HK-2 (cell line): ENCODE measurements around the gene MAK.
"Not testable (repeated sequence)": the region's sequence is repeated elsewhere in the genome, so short reads cannot be mapped to it uniquely, and the experiment has no call there.

Experiments
- DNase-seq: peaks from one replicate; pipeline ENCODE4 v3.0.0-alpha.2; 2018; ENCODE audit not compliant: unreplicated experiment

Gene MAK

DNA sequence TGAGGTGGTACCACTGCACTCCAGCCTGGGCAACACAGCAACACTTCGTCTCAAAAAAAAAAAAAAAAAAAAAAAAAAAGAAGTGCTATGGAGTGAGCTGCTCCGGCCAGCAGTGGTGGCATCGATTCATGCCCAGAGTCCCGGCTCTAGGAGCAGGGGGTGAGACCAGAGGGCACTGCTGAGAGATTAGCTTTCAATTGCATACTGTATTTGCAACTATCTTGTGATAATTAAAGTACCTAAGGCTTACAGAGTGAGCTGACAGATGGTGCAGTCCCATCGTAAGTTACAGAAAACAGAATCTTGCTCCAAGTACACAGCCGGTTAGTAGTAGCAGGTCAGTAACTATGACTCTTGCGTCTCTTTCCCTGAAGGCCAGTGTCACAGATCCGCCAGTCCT, 59.3 kb downstream of the MAK start:
- no peak for DNase-seq

DNA sequence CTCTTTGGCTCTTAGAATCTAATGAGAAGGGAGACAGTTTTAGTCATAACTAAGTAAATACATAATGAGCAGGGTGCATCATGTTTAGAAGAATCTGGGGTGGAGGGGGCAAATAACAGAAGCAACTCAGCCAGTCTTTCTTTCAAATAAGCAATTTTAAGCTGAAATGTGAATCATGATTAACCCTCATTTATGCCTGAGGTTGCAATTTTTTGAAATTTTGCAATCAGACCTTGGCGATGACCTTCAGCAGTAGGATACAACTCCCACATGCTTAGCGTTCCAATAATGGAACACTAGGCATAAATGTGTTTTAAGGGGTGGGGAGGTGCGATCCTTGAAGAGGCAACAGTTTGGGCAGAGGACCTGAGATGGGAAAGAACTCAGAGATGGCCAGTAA, 60.1 kb downstream of the MAK start:
- no peak for DNase-seq

DNA sequence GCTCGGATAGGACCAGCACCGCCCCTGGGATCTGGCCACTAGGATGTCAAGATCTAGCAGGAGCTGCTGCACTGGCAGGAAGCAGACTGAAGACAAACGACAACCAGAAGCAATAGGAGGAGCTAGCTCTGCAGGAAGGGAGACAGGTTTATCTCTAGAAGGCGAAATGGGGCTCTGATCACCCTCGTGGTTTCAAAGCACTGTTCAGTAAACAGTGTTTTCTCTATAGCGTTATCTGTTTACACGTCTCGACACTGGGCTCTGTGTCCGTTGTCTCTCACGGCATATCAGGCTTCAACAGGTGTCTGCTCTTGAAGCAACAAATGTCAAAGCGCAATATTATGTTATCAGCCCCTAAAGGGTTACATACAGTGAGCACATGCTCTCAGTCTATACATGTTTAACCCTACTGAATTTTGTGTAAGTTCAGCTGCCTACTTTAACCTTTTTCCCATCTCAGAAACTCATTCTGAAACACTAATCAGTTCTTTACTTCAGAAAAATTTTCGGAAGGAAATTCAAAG, 66.9 kb downstream of the MAK start:
- DNase-seq, result no peak

DNA sequence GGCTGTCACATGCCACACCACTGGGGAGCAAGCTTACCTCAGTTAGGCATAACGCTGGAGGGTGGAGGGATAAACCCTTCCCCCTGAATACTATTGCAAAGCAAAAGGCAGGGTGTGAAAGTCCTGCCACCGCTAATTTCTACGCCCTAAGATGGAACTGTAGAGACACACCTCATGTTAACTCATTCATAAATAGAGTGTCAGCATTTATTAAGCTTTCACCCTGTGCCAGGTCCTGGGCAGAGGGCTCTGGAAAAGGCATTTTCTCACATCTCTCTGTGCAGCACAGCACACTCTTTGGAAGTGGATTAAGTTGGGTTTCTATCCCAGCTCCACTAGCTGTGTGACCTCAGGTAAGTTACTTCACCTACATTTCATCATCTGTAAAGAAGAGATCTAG, 68.9 kb downstream of the MAK start:
- no peak for DNase-seq

DNA sequence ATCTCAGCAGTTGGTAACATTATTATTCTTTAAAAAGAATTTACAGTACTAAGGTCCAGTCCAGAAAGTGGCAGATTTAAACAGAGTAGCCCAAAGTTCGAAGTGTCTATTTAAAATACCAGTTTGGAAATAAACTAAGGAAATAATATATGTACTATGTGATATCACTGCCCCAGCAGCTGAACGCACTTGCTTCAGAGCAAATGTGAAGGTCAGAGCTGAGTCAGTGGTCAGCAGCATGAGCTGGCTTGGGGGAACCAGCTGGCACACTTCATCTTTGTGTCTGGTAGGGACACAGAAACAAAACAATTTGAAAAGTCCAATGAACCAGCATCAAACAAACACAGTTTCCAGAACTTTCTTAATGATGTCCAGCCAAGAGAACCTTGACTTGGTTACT, 75.3 kb downstream of the MAK start:
- DNase-seq, result no peak

DNA sequence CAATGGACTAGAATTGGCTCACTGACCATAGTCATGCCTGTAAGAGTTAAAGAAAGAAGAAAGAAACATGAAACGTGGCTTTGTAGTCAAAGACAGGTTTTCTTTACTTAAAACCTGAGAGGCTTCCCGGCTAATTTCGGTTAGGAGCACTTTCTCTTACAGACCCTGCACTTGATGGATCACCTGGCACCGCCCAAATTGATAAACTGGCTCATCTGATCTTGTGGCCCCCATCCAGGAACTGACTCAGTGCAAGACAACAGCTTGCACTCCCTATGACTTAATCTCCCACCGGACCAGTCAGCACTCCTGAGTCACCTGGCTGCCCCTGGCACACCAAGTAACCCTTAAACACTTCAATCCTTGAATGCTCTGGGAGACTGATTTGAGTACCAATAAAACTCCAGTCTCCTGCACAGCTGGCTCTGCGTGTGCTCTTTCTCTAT, 78.4 kb downstream of the MAK start:
- peak; percentile 82 for DNase-seq

DNA sequence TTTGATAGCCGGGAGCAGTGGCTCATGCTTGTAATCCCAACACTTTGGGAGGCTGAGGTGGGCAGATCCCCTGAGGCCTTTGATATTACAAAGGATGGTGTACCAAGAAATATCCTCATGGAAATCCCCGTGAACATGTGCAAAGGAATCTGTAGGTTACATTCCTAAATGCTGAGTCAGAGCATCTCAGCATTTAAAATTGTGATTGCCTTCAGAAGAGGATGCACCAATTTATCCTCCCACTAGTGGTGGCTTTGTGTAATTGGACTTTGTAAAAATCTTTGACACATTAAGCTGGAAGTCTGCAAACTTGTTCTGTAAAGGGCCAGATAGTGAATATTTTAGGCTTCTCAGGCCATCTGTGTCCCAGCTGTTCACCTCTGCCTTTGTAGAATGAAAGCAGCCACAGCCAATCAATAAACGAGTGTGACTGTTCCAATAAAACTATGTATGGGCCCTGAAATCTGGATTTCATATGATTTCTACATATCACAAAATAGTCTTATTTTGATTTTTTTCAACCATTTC, 79.0 kb downstream of the MAK start:
- DNase-seq, result peak; percentile 52

DNA sequence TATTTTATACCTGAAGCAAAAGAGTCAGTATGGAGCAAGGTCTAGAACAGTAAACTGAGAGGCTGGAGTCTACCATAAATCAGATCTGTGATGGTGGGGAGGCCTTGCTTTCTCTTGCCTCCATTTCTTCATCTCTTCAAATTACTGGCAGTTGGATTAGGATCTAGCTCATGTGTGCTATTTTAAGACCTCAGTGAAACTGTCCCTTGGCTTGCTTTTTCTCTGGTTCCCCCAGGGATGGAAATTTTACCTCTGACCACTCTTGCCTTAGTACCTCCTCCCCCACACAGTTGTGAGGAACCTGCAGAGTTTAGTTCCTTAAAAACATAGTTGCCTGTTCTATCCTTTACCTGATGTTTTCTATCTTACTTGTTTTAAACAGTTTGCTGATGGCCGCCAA, 82.3 kb downstream of the MAK start:
- no peak for DNase-seq

DNA sequence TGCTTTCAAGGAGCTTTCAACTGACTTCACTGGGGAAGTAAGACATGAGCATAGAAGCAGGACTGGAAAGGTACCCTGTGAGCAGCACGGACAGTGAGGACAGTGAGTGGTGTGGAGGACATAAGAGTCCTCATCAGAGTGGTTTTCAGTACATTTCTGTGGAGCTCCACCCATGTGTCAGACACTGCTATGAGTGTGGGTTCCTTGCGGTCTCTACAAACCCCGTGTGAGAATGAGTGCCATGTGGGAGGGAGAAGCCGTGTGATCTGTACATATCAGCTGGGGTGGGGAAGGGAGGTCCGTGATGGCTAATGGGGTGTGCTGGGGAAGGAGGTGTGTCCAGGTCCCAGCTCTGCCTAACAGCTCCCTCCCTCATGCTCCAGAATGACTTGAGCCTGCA, 86.6 kb downstream of the MAK start:
- not testable (repeated sequence) for DNase-seq

DNA sequence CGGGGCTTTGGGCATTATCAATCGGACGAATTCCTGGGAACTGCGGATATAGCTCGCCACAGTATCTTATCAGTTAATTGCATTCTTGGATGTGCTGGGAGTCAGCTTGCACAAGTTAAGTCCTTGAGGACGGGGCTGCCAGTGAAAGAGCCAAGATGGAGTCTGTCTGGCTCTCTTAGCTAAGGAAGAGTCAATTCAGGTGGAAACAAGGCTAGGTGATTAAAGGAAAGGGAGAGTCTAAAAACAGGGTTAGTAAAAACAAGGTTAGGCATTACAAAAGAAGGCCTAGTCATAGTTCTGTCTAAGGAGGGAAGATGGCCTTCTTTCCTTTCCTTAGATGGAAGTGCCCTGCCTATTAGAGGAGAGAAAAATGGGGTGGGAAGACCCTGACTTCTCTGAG, 87.8 kb downstream of the MAK start:
- not testable (repeated sequence) for DNase-seq

DNA sequence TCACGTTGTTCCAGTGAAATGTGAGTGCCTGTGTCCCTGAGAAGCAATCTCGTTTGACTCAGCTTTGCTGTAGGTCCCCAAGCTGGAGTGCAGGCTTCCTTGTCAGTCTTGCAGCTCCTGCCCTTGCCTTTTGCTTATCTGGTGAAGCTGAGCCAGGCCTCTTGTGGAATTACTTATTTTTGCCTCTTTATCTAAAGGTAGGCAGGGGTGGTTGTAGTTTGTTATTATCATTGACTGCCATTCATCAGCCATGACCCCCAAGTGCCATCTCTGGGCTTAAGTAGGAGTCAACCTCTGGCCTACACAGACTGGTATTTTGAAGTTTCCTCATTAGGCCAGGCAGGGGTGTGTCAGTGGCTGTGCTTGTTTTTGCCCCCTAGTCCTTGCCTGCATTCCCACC, 88.6 kb downstream of the MAK start:
- no peak for DNase-seq

DNA sequence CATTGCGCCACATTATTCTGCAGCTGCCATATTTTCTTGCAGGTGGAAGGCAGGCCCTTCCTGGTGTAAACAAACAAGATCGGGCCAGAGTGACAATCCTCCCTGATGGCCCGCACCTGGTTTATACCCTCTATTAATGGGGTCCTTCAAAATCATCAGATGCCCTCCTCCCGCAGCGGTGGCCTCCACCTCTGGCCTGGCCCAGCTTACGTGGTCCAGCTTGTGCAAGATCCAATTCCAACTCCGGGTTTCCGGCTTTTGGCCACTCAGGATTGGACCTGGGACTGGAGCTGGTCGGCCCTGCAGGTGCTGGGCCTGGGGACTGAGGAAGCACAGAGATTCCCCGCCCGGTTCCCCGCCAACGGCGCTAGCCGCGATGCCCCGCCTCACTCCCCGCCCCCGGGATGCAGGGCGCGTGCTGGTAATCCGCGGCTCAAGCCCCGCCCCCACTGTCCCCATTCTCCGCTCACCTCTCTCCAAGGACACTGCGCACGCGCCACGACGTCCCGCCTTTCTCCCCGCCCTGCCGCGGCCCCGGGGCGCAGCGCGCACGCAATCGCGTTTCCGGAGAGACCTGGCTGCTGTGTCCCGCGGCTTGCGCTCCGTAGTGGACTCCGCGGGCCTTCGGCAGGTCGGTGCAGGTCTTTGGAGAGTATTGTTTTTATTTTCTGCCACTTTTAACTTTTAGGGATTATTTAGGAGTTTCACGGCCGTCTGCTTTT, 90.9 kb downstream of the MAK start, which contains the start of gene TMEM14B:
Gene TMEM14B (plus strand): TSS at position 555 of the 722 bp plus-strand sequence. CDS start 1,441 bp downstream, outside the sequence.
- peak; percentile 99 for DNase-seq

DNA sequence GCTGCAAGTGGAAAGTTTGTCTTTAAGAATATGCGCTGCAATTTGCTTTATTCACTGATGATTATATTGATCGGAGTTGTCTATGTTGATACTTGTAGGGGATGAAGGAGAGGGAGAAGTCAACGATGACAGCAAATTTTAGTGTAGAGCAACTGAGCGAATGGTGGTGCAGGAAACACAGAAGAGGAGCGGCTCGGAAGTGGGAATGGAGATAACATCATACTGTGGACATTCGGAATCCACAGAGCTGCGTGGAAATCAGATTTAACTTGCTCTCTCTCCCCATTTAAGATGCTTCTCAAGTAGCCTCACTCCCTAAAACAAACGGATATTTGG, 91.5 kb downstream of the MAK start:
- DNase-seq, result no peak

DNA sequence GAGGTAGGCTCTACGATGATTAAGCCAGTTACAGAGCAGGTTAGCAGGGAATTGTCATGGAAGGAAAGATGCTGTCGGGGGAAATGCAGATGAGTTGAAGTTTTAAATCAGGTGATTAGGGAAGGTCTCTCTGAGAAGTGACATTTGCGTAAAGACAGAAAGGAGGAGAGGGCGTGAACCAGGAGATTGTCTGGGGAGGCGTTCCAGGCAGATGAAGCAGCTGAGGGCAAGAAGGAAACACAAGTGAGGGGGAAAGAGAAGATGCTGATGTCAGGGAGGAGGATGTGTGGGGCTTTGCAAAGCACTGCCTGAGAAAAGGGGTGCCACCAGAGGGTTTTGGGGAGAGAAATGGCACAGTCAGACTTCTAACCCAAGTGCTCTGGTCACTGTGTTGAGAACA, 93.2 kb downstream of the MAK start:
- no peak for DNase-seq

DNA sequence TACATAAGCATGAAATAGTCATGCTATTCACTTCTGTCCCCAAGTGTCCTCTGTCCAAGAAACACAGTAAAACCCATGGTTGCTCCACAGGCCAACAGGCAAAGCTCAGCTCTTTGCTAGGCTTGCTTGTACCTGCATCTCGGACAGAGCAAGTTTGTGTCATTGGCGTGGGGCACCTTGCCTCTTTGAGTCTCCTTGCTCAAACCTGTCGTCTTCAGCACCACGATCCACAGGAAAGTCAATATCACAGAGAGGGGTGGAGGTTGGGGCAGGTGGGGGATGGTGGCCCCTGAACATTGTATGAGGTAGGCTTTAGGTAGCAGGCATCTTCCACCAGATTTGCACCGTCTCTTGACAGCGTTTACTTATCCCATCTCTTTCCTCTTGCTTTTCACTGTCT, 94.8 kb downstream of the MAK start:
- DNase-seq, result no peak

DNA sequence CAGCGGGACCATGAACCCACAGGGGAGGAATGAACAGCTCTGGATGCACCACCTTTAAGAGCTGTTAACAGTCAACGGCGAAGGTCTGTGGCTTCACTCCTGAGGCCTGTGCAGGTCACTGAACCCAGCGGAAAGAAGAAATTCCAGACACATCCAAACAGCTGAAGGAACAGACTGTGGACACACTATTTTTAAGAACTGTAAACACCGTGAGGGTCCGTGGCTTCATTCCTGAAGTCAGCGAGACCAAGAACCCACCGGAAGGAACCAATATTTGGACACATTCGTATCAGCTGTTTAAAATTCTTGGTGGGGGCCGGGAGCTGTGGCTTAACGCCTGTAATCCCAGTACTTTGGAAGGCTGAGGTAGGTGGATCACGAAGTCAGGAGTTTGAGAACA, 96.1 kb downstream of the MAK start:
- DNase-seq, result no peak

DNA sequence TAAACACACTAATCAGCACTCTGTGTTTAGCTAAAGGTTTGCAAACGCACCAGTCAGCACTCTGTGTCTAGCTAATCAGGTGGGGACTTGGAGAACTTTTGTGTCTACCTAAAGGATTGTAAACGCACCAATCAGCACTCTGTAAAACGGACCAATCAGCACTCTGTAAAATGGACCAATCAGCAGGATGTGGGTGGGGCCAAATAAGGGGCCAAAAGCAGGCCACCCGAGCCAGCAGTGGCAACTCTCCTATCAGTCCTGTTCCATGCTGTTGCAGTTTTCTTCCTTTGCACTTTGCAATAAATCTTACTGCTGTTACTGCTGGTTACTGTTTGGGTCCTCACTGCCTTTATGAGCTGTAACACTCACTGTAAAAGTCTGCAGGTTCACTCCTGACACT, 96.7 kb downstream of the MAK start:
- not testable (repeated sequence) for DNase-seq

DNA sequence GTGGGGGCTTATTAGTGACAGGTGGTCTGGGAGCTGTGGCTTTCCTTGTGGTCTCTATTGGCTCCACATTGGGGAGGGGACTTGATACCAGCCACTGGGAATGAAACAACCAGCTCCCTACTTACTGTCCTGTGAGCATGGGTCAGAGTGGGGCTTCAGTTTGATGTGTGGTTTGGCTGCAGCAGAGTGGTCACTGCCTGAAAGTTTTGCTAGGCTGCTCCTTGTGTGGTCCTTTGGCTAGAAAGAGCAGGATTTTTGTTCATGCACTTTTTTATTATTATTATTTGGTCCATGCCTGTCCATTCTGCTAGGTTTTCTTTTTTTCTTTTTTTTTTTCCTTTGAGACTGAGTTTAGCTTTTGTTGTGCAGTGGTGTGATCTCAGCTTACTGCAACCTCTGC, 98.3 kb downstream of the MAK start:
- DNase-seq, result no peak

DNA sequence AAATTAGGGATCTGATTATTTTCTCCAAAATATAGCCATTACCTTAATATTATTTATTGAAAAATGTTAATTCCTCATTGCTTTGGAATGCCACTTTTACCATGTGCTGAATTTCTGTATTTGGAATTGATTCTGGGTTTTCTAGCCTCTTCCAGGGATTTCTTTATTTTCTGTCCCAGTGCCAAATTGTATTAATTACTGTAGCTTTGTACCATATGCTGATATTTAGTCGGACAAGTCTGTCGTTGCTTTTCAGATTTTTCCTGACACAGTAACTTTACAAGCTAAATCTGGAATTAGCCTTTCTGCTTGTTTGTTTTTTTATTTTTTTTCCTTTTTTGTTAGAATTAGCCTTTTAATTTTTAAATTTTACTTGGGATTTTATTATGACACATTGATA, 101.6 kb downstream of the MAK start:
- no peak for DNase-seq

DNA sequence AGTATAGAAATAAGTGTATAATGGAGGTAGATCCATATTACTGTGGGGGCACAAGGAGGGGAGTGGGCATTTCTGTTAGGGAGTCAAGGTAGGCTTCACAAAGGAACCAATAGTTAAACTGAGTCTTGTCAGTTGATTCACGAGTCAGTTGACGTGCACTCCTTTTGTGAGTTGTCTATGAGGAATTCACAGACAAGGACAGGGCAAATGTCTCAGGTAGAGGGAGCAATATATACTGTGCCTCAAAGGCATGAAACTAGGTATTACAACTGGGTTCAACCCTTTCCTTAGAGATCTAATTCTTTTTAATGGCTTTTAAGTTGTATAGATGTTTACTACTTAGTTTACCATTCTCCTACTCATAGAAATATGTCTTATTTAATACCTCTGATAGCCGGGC, 104.5 kb downstream of the MAK start:
- DNase-seq, result no peak

DNA sequence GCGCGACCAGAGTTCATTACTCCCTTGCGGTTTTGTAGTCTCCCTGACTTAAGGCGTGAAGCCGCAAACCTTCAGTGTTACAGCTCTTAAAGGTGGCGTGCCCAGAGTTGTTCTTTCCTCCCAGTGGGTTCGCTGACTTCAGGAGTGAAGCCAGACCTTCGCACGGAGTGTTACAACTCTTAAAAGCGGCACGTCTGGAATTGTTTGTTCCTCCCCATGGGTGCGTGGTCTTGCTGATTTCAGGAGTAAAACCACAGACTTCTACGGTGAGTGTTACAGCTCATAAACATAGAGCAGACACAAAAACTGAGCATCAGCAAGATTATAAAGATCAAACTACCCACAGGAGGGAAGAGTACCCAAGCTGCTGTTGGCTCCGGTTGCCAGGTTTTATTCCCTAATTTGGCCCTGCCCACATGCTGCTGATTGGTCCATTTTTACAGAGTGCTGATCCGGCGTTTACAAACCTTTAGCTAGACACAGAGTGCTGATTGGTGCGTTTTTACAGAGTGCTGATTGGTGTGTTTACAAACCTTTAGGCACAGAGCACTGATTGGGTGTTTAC, 105.1 kb downstream of the MAK start:
- no peak for DNase-seq

DNA sequence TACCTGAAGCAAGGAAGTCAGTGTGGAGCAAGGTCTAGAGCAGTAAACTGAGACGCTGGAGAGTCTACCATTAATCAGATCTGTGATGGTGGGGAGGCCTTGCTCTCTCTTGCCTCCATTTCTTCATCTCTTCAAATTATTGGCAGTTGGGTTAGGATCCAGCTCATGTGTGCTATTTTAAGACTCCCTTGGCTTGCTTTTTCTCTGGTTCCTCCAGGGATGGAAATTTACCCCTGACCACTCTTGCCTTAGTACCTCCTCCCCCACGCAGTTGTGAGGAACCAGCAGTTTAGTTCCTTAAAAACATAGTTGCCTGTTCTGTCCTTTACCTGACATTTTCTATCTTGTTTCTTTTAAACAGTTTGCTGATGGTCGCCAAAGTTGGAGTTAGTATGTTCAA, 108.1 kb downstream of the MAK start:
- no peak for DNase-seq

DNA sequence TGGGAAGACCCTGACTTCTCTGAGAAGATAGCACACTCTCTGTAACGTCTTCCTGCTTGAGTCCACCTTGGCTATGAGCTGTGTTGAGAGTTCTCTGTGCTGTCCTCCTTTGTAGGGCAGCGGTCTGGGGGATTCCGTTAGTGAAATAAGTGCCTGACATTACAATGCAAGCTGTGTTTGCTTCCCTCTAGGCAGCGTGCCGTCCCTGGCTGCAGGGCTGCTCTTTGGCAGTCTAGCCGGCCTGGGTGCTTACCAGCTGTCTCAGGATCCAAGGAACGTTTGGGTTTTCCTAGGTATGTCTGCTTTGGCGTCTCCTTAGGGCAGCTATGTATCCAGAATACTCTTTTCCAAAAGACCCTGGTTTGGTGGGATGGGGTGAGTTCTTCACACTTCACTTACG, 112.6 kb downstream of the MAK start:
- no peak for DNase-seq
